ENCODE data around the gene RNASET2.

The RNASET2 gene

GRCh38 chr6:166956444-166957086, at the start of gene RNASET2:
Gene RNASET2, minus strand, starts transcription at chr6:166956550. Its CDS starts 368 bp downstream, at chr6:166956182.
- peak; percentile 96 to 99 (median 99) for DNase-seq (ENCODE audit: low read depth in 3 of 3)

- DNase-seq (ENCODE audit: low read depth in 3 of 3) = no peak
Observed at GRCh38 chr6:167005350-167006159, 49.2 kb upstream of the RNASET2 start.

GRCh38 chr6:167000759-167001158, 44.4 kb upstream of the RNASET2 start:
- no peak for DNase-seq (ENCODE audit: low read depth in 3 of 3)

GRCh38 chr6:166999884-167000253, 43.5 kb upstream of the RNASET2 start:
- no peak for DNase-seq (ENCODE audit: low read depth in 3 of 3)

GRCh38 chr6:166999145-166999883, 43.0 kb upstream of the RNASET2 start, which contains the start of gene CEP43:
Gene CEP43, plus strand, starts transcription at chr6:166999397. Its CDS starts 16 bp downstream, at chr6:166999413.
- peak; percentile 76 to 86 (median 78) for DNase-seq (ENCODE audit: low read depth in 3 of 3)

- DNase-seq (ENCODE audit: low read depth in 3 of 3) = peak in 1 of 3 donors; percentile 16
Observed at GRCh38 chr6:166998256-166999144, 42.1 kb upstream of the RNASET2 start.

GRCh38 chr6:166997768-166998255, 41.5 kb upstream of the RNASET2 start:
- peak; percentile 28 to 44 (median 44) for DNase-seq (ENCODE audit: low read depth in 3 of 3)

GRCh38 chr6:166997348-166997747, 41.0 kb upstream of the RNASET2 start:
- DNase-seq (ENCODE audit: low read depth in 3 of 3) = no peak

- no peak for DNase-seq (ENCODE audit: low read depth in 3 of 3)
Observed at GRCh38 chr6:166996406-166996805, 40.1 kb upstream of the RNASET2 start.

- DNase-seq (ENCODE audit: low read depth in 3 of 3) = peak in 1 of 3 donors; percentile 41
Observed at GRCh38 chr6:166989427-166990032, 33.2 kb upstream of the RNASET2 start.

GRCh38 chr6:166988674-166989201, 32.4 kb upstream of the RNASET2 start:
- no peak for DNase-seq (ENCODE audit: low read depth in 3 of 3)

GRCh38 chr6:166987930-166988329, 31.6 kb upstream of the RNASET2 start:
- no peak for DNase-seq (ENCODE audit: low read depth in 3 of 3)

- no peak for DNase-seq (ENCODE audit: low read depth in 3 of 3)
Observed at GRCh38 chr6:166987448-166987847, 31.1 kb upstream of the RNASET2 start.

- DNase-seq (ENCODE audit: low read depth in 3 of 3) = no peak
Observed at GRCh38 chr6:166980738-166981137, 24.4 kb upstream of the RNASET2 start.

GRCh38 chr6:166977621-166978525, 21.5 kb upstream of the RNASET2 start:
- no peak for DNase-seq (ENCODE audit: low read depth in 3 of 3)

GRCh38 chr6:166976636-166977035, 20.3 kb upstream of the RNASET2 start:
- no peak for DNase-seq (ENCODE audit: low read depth in 3 of 3)

- no peak for DNase-seq (ENCODE audit: low read depth in 3 of 3)
Observed at GRCh38 chr6:166972101-166972500, 15.8 kb upstream of the RNASET2 start.

- DNase-seq (ENCODE audit: low read depth in 3 of 3) = no peak
Observed at GRCh38 chr6:166971271-166971670, 14.9 kb upstream of the RNASET2 start.

GRCh38 chr6:166970776-166971175, 14.4 kb upstream of the RNASET2 start:
- DNase-seq (ENCODE audit: low read depth in 3 of 3) = no peak
